GM20000 (cell line): Measurements from ENCODE around the gene DSCAML1.

ENCODE experiments used
- DNase-seq: peaks from one replicate; pipeline ENCODE4 v3.0.0; 2012; ENCODE audit warnings: low spot score
- CTCF ChIP-seq: IDR thresholded peaks from 2 replicates; pipeline ENCODE4 v1.5.1; 2012; ENCODE audit warnings: mild to moderate bottlenecking, control low read depth; ENCODE audit errors: extremely low read depth, missing control alignments

DSCAML1 gene

GRCh38 chr11:117535850-117536411 lies 261.1 kb downstream of the DSCAML1 start:
- DNase-seq = no peak
- no peak for TF ChIP-seq CTCF

- no peak for DNase-seq
- no peak for TF ChIP-seq CTCF
Measured at GRCh38 chr11:117535201-117535849, 261.7 kb downstream of the DSCAML1 start.

GRCh38 chr11:117532568-117532967 lies 264.4 kb downstream of the DSCAML1 start:
- DNase-seq = no peak
- no peak for TF ChIP-seq CTCF

GRCh38 chr11:117529816-117530215 lies 267.2 kb downstream of the DSCAML1 start:
- TF ChIP-seq CTCF = no peak
- DNase-seq = no peak

GRCh38 chr11:117528097-117528721 lies 268.8 kb downstream of the DSCAML1 start:
- no peak for DNase-seq

GRCh38 chr11:117527271-117527670 lies 269.7 kb downstream of the DSCAML1 start:
- no peak for DNase-seq
- TF ChIP-seq CTCF = no peak

More at GRCh38 chr11:117528097-117528721, 268.8 kb downstream of the DSCAML1 start:
- no peak for TF ChIP-seq CTCF

GRCh38 chr11:117525866-117526542 lies 271.0 kb downstream of the DSCAML1 start:
- TF ChIP-seq CTCF = no peak

More at GRCh38 chr11:117525866-117526542, 271.0 kb downstream of the DSCAML1 start:
- DNase-seq = no peak
